ENCODE data around the gene NPY. TPM values are rescaled to one million over a fixed set of nuclear protein-coding genes. Genes with fewer than 3 reads are reported as not detected.

The NPY gene
- not detected in 2 replicates for total RNA-seq

- H2AFZ ChIP-seq (ENCODE audit: low read length) = no peak within 1 kb of the TSS
- no peak for DNase-seq (ENCODE audit: insufficient read length, low spot score, missing footprints)
- no peaks in the 10 kb centered on the region for H3K36me3 ChIP-seq (ENCODE audit: insufficient read depth, low read length)
- H3K4me3 ChIP-seq (ENCODE audit: insufficient read depth, low read length) = no peak within 1 kb of the TSS
- no peaks in the 10 kb centered on the region for H4K20me1 ChIP-seq (ENCODE audit: insufficient read depth, low read length)
- no peaks in the 10 kb centered on the region for H3K79me2 ChIP-seq (ENCODE audit: insufficient read depth, low read length)
- TF ChIP-seq CTCF (IDR thresholded peaks at IDR 0.05; ENCODE audit: extremely low read depth, low read depth, low read length) = no peak
- no peak within 1 kb of the TSS for H3K4me2 ChIP-seq (ENCODE audit: insufficient read depth, low read length)
- no peaks in the 10 kb centered on the region for H3K9me3 ChIP-seq (ENCODE audit: low read depth, low read length)
- no peak within 1 kb of the TSS for H3K27ac ChIP-seq (ENCODE audit: low read depth, low read length)
- peaks cover 39% of the 10 kb centered on the region for H3K27me3 ChIP-seq (ENCODE audit: insufficient read depth, low read length)
- H3K4me1 ChIP-seq (ENCODE audit: insufficient read depth, low read length) = no peaks in the 10 kb centered on the region
Measured at GRCh38 chr7:24283897-24284698, at the start of gene NPY. NPY (plus strand) TSS chr7:24284190; CDS start chr7:24285241, 1,051 bp downstream.

GRCh38 chr7:24239260-24239659, 44.7 kb upstream of the NPY start:
- H4K20me1 ChIP-seq (ENCODE audit: insufficient read depth, low read length) = no peaks in the 10 kb centered on the region
- no peaks in the 10 kb centered on the region for H3K4me1 ChIP-seq (ENCODE audit: insufficient read depth, low read length)
- H3K4me2 ChIP-seq (ENCODE audit: insufficient read depth, low read length) = no peak overlapping the region
- H3K36me3 ChIP-seq (ENCODE audit: insufficient read depth, low read length) = no peaks in the 10 kb centered on the region
- no peak for DNase-seq (ENCODE audit: insufficient read length, low spot score, missing footprints)
- H3K27ac ChIP-seq (ENCODE audit: low read depth, low read length) = no peak overlapping the region
- no peak overlapping the region for H3K4me3 ChIP-seq (ENCODE audit: insufficient read depth, low read length)
- no peak overlapping the region for H2AFZ ChIP-seq (ENCODE audit: low read length)
- TF ChIP-seq CTCF (IDR thresholded peaks at IDR 0.05; ENCODE audit: extremely low read depth, low read depth, low read length) = no peak
- H3K9me3 ChIP-seq (ENCODE audit: low read depth, low read length) = peaks cover 2% of the 10 kb centered on the region
- no peaks in the 10 kb centered on the region for H3K27me3 ChIP-seq (ENCODE audit: insufficient read depth, low read length)
- H3K79me2 ChIP-seq (ENCODE audit: insufficient read depth, low read length) = no peaks in the 10 kb centered on the region

- TF ChIP-seq CTCF (IDR thresholded peaks at IDR 0.05; ENCODE audit: extremely low read depth, low read depth, low read length) = no peak
Measured at GRCh38 chr7:24241206-24241605, 42.8 kb upstream of the NPY start.

GRCh38 chr7:24244554-24244953, 39.4 kb upstream of the NPY start:
- no peaks in the 10 kb centered on the region for H3K27me3 ChIP-seq (ENCODE audit: insufficient read depth, low read length)
- DNase-seq (ENCODE audit: insufficient read length, low spot score, missing footprints) = no peak
- no peaks in the 10 kb centered on the region for H3K79me2 ChIP-seq (ENCODE audit: insufficient read depth, low read length)
- no peak overlapping the region for H2AFZ ChIP-seq (ENCODE audit: low read length)
- H3K27ac ChIP-seq (ENCODE audit: low read depth, low read length) = no peak overlapping the region
- H3K4me3 ChIP-seq (ENCODE audit: insufficient read depth, low read length) = no peak overlapping the region
- H4K20me1 ChIP-seq (ENCODE audit: insufficient read depth, low read length) = no peaks in the 10 kb centered on the region
- H3K4me2 ChIP-seq (ENCODE audit: insufficient read depth, low read length) = no peak overlapping the region
- no peaks in the 10 kb centered on the region for H3K4me1 ChIP-seq (ENCODE audit: insufficient read depth, low read length)
- H3K36me3 ChIP-seq (ENCODE audit: insufficient read depth, low read length) = no peaks in the 10 kb centered on the region
- no peaks in the 10 kb centered on the region for H3K9me3 ChIP-seq (ENCODE audit: low read depth, low read length)
- TF ChIP-seq CTCF (IDR thresholded peaks at IDR 0.05; ENCODE audit: extremely low read depth, low read depth, low read length) = no peak

More at GRCh38 chr7:24241206-24241605, 42.8 kb upstream of the NPY start:
- peaks cover 2% of the 10 kb centered on the region for H3K9me3 ChIP-seq (ENCODE audit: low read depth, low read length)
- H3K36me3 ChIP-seq (ENCODE audit: insufficient read depth, low read length) = no peaks in the 10 kb centered on the region
- no peaks in the 10 kb centered on the region for H3K27me3 ChIP-seq (ENCODE audit: insufficient read depth, low read length)
- no peaks in the 10 kb centered on the region for H3K79me2 ChIP-seq (ENCODE audit: insufficient read depth, low read length)
- DNase-seq (ENCODE audit: insufficient read length, low spot score, missing footprints) = no peak
- H3K4me2 ChIP-seq (ENCODE audit: insufficient read depth, low read length) = no peak overlapping the region
- H3K4me3 ChIP-seq (ENCODE audit: insufficient read depth, low read length) = no peak overlapping the region
- no peak overlapping the region for H3K27ac ChIP-seq (ENCODE audit: low read depth, low read length)
- H2AFZ ChIP-seq (ENCODE audit: low read length) = no peak overlapping the region
- no peaks in the 10 kb centered on the region for H4K20me1 ChIP-seq (ENCODE audit: insufficient read depth, low read length)
- H3K4me1 ChIP-seq (ENCODE audit: insufficient read depth, low read length) = no peaks in the 10 kb centered on the region
